PC-3 (cell line): ENCODE data around the gene PIR. TPM values are rescaled to one million over a fixed set of nuclear protein-coding genes. Genes with fewer than 3 reads are reported as not detected.

ENCODE experiments used
- ATAC-seq: fragments of 200-7000 bp; cut with Tn5 transposase; 2 replicates; pipeline ENCODE4 v1.9.1; 2020; ENCODE audit warnings: mild to moderate bottlenecking, moderate library complexity
- BruUV-seq: library from RNA; stranded (reverse); fragments of 400-500 nt; replicated peaks from 2 replicates; lab custom pipeline; 2021; lab: Mats Ljungman, UMichigan
- CTCF ChIA-PET: fragments of 300-600 bp; sonication (Branson Sonifier 250); formaldehyde crosslinking; loops from one replicate; lab custom pipeline; 2022; ENCODE audit warnings: antibody characterized with exemption; lab: Charles Lee
- POLR2A ChIA-PET: fragments of 300-600 bp; sonication (Branson Sonifier 250); formaldehyde crosslinking; loops from one replicate; lab custom pipeline; 2022; ENCODE audit warnings: antibody characterized with exemption; ENCODE audit not compliant: unreplicated experiment; lab: Charles Lee
- DNase-seq: peaks from one replicate; pipeline ENCODE4 v3.0.0-alpha.2; 2015
- H2AFZ ChIP-seq: fragments of 300-600 bp; sonication (generic); 2 replicates; pipeline ENCODE4 v1.6.0; 2016; ENCODE audit warnings: antibody characterized with exemption, low read length
- H3F3A ChIP-seq: fragments of 300-600 bp; sonication (generic); one replicate; pipeline ENCODE4 v1.6.0; 2017; ENCODE audit warnings: antibody characterized with exemption, low read length, control low read depth, mild to moderate bottlenecking; ENCODE audit not compliant: unreplicated experiment
- H3K27ac ChIP-seq: fragments of 300-600 bp; sonication (generic); 2 replicates; pipeline ENCODE4 v1.5.1; 2016; ENCODE audit warnings: mild to moderate bottlenecking, low read length
- H3K27me3 ChIP-seq: fragments of 300-600 bp; sonication (generic); 2 replicates; pipeline ENCODE4 v1.6.1; 2016; ENCODE audit warnings: low read length, mixed read lengths
- H3K36me3 ChIP-seq: fragments of 300-600 bp; sonication (generic); 2 replicates; pipeline ENCODE4 v1.6.1; 2016; ENCODE audit warnings: low read depth, mixed run types, low read length, mixed read lengths
- H3K4me1 ChIP-seq: fragments of 300-600 bp; sonication (generic); 2 replicates; pipeline ENCODE4 v1.5.1; 2016; ENCODE audit warnings: low read length; ENCODE audit not compliant: insufficient read depth
- H3K4me2 ChIP-seq: fragments of 300-600 bp; sonication (generic); 2 replicates; pipeline ENCODE4 v1.6.0; 2016; ENCODE audit warnings: low read length
- H3K4me3 ChIP-seq: fragments of 300-600 bp; sonication (generic); 2 replicates; pipeline ENCODE4 v1.5.1; 2016; ENCODE audit warnings: mild to moderate bottlenecking, low read length, mixed read lengths
- H3K79me2 ChIP-seq: fragments of 300-600 bp; sonication (generic); 2 replicates; pipeline ENCODE4 v1.6.1; 2017; ENCODE audit warnings: low read length, mixed read lengths
- H3K9ac ChIP-seq: fragments of 300-600 bp; sonication (generic); 2 replicates; pipeline ENCODE4 v1.6.0; 2016; ENCODE audit warnings: mild to moderate bottlenecking, low read length
- H3K9me2 ChIP-seq: fragments of 300-600 bp; sonication (generic); replicated peaks from 2 replicates; pipeline ENCODE4 v1.6.1; 2016; ENCODE audit warnings: mixed run types, low read length, mixed read lengths
- H3K9me3 ChIP-seq: fragments of 300-600 bp; sonication (generic); 2 replicates; pipeline ENCODE4 v1.6.1; 2016; ENCODE audit warnings: low read length, mixed read lengths
- H4K20me1 ChIP-seq: fragments of 300-600 bp; sonication (generic); 2 replicates; pipeline ENCODE4 v1.6.1; 2016; ENCODE audit warnings: low read length, mixed read lengths
- CTCF ChIP-seq: fragments of 300-600 bp; sonication (generic); conservative IDR thresholded peaks from 2 replicates; pipeline ENCODE4 v1.5.1; 2017; ENCODE audit warnings: antibody characterized with exemption, low read depth, mild to moderate bottlenecking, low read length
- EZH2 ChIP-seq: fragments of 300-600 bp; sonication (generic); IDR thresholded peaks from one replicate; pipeline ENCODE4 v1.6.1; 2017; ENCODE audit warnings: antibody characterized with exemption, mild to moderate bottlenecking, low read length; ENCODE audit not compliant: unreplicated experiment
- EZH2phosphoT487 ChIP-seq: fragments of 300-600 bp; sonication (generic); IDR thresholded peaks from 2 replicates; pipeline ENCODE4 v1.6.1; 2018; ENCODE audit warnings: mild to moderate bottlenecking, antibody characterized with exemption, low read length, borderline replicate concordance
- intact Hi-C: fragments of 100-400 bp; cut with micrococcal nuclease; formaldehyde crosslinking; loops from 2 replicates; pipeline ENCODE4 v1.9.0; 2023
- total RNA-seq: library from RNA; depleted of rRNA; stranded (reverse); fragments of >200 nt; gene quantifications from 2 replicates; pipeline ENCODE4 v1.2.3, GENCODE V29; 2014

The PIR gene
- total RNA-seq, 1 experiment from 2014 or later, result 50.8 TPM

DNA sequence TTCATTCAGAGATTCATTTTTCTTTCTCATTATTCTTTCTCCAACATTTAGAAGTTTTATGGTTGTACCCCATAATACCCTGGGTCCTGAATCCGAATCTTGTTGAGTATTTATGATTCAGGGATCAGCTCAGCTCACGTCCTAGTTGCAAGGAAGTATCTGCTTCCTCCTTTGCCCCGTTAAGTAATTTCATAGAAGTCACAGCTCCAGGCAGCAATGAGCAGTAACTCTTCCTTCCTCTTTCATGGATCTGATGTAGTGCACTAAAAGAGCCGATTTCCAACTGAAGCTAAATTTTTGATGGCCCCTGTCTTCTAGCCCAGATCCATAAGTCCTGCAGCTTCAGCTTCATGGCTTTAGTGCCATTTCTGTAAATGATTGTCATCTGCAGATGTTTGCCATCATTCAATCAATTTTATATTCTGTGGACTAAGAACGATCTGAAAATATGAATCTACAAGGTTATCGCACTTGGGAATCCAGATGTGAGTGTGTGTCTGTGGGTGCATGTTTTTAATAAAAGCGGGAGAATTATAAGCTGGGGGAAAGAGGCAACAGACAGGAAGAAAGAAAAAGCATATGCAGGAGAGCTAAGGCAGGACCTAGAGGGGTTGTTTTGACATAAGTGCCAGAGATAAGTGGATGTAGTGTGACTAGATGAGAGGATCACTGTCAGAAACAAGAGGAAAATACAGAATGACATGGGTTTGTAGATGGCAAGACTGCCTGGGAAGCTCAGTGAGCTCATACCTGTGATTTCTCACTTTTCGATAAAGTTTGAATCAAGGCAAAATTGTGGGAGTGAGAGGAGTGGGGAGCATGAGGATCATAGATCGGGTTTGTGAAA lies 126.4 kb downstream of the PIR start:
- ATAC-seq (no peak), DNase-seq (no peak)
- H3K36me3 ChIP-seq, result no peaks in the 10 kb centered on the region
- H3K9me2 ChIP-seq, result no peaks in the 10 kb centered on the region
- TF ChIP-seq CTCF (no peak), EZH2 (no peak), EZH2phosphoT487 (no peak)
- no peak overlapping the region for H3K4me2 ChIP-seq
- no peak overlapping the region for H3K4me3 ChIP-seq
- no peak overlapping the region for H2AFZ ChIP-seq
- no peaks in the 10 kb centered on the region for H3K4me1 ChIP-seq
- H3K9me3 ChIP-seq, result no peaks in the 10 kb centered on the region
- H3K27ac ChIP-seq, result no peak overlapping the region
- CTCF ChIA-PET, result no interaction called here
- H3K9ac ChIP-seq, result no peak overlapping the region
- intact Hi-C loops, result no loop called here
- BruUV-seq, result no TSS peak
- POLR2A ChIA-PET, result interaction anchor here (0.7 kb wide), 1 partner anchor 18 kb away, joined by 3 read pairs; no protein-coding TSS in a partner anchor
- no peaks in the 10 kb centered on the region for H4K20me1 ChIP-seq
- H3F3A ChIP-seq, result no peaks in the 10 kb centered on the region
- H3K79me2 ChIP-seq, result no peaks in the 10 kb centered on the region
- no peaks in the 10 kb centered on the region for H3K27me3 ChIP-seq

DNA sequence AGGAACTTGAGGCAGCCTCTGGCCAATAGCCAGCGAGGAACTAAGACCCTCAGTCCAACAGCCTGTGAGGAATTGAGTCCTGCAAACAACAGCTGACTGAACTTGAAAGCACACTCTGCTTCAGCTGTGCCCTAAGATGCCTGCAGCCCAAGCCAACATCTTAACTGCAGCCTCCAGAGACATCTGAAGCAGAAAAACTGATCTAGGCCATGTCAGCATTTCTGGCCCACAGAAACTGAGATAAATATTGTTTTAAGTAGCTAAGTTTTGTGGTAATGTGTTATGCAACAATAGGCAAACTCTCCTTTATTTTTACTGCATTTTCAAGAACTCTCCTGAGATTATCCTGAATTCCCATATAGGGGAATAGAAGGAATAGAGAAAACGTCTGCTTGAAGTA lies 133.4 kb downstream of the PIR start:
- Histone ChIP-seq H2AFZ (no peak overlapping the region), H3F3A (no peaks in the 10 kb centered on the region), H3K4me2 (no peak overlapping the region), H3K9ac (no peak overlapping the region), H3K27me3 (no peaks in the 10 kb centered on the region), H3K9me3 (no peaks in the 10 kb centered on the region), H3K36me3 (no peaks in the 10 kb centered on the region), H4K20me1 (no peaks in the 10 kb centered on the region), H3K4me3 (no peak overlapping the region), H3K9me2 (no peaks in the 10 kb centered on the region), H3K27ac (no peak overlapping the region), H3K79me2 (no peaks in the 10 kb centered on the region), H3K4me1 (no peaks in the 10 kb centered on the region)
- DNase-seq, result no peak
- BruUV-seq, result no TSS peak
- no peak for TF ChIP-seq EZH2phosphoT487
- TF ChIP-seq EZH2, result no peak
- TF ChIP-seq CTCF, result no peak
- no peak for ATAC-seq
- intact Hi-C loops, result no loop called here
- CTCF ChIA-PET, result no interaction called here
- POLR2A ChIA-PET, result no interaction called here

- TF ChIP-seq EZH2phosphoT487 (no peak), CTCF (no peak), EZH2 (no peak)
- Histone ChIP-seq H3K4me2 (no peak overlapping the region), H3K27ac (no peak overlapping the region), H3F3A (no peaks in the 10 kb centered on the region), H3K9me2 (no peaks in the 10 kb centered on the region), H3K4me3 (no peak overlapping the region), H3K36me3 (no peaks in the 10 kb centered on the region), H2AFZ (no peak overlapping the region), H3K27me3 (no peaks in the 10 kb centered on the region), H3K4me1 (no peaks in the 10 kb centered on the region), H3K79me2 (no peaks in the 10 kb centered on the region), H3K9me3 (no peaks in the 10 kb centered on the region), H3K9ac (no peak overlapping the region), H4K20me1 (no peaks in the 10 kb centered on the region)
- ATAC-seq, result no peak
- intact Hi-C loops, result no loop called here
- no TSS peak for BruUV-seq
- no peak for DNase-seq
- ChIA-PET CTCF (no interaction called here), POLR2A (no interaction called here)
Observed at GRCh38 chrX:15358533-15358932, 134.6 kb downstream of the PIR start.
